ENCODE measurements around the gene MTMR10. TPM values are rescaled to one million over a fixed set of nuclear protein-coding genes. Genes with fewer than 3 reads are reported as not detected.

The MTMR10 gene
- total and polyA plus RNA-seq, 2 experiments from 2014 or later: 4.3 to 11.3 TPM

- Mint-ChIP-seq H3K9me3 (no peaks in the 10 kb centered on the region), H3K4me3 (no peak overlapping the region), H3K36me3 (ENCODE audit: low read depth) (peaks cover 56% of the 10 kb centered on the region), H3K4me1 (peaks cover 8% of the 10 kb centered on the region; the same call in 1 of the 3 replicates), H3K27ac (no peak overlapping the region), H3K27me3 (ENCODE audit: insufficient read depth, low read depth, poor library complexity) (peaks cover 4% of the 10 kb centered on the region)
- Histone ChIP-seq H3K4me2 (no peak overlapping the region), H3K4me3 (no peak overlapping the region), H3K4me1 (ENCODE audit: insufficient read depth) (peaks cover 15% of the 10 kb centered on the region; the same call in 1 of the 2 replicates), H3K9me2 (ENCODE audit: insufficient read depth) (no peaks in the 10 kb centered on the region), H2AFZ (no peak overlapping the region), H4K20me1 (replicated peaks; ENCODE audit: insufficient read depth) (no peaks in the 10 kb centered on the region; the same call in 1 of the 2 replicates), H3F3A (replicated peaks; ENCODE audit: low read depth) (no peaks in the 10 kb centered on the region), H3K27me3 (ENCODE audit: insufficient read depth) (no peaks in the 10 kb centered on the region), H3K36me3 (ENCODE audit: insufficient read depth) (peaks cover 18% of the 10 kb centered on the region), H3K79me2 (replicated peaks; ENCODE audit: insufficient read depth) (no peaks in the 10 kb centered on the region), H3K27ac (ENCODE audit: low read depth) (no peak overlapping the region)
- DNase-seq (ENCODE audit: low spot score): no peak
- no peak for ATAC-seq
- TF ChIP-seq STAT1 (IDR thresholded peaks at IDR 0.05; ENCODE audit: unreplicated experiment): no peak
- no peak for TF ChIP-seq POLR2AphosphoS5 (IDR thresholded peaks at IDR 0.05; ENCODE audit: low read depth)
- TF ChIP-seq CREB1 (CRISPR knock-in tag; IDR thresholded peaks at IDR 0.05; ENCODE audit: low read depth): no peak
- TF ChIP-seq ZNF462 (CRISPR knock-in tag; IDR thresholded peaks at IDR 0.05): no peak
- TF ChIP-seq ZNF114 (CRISPR knock-in tag; IDR thresholded peaks at IDR 0.05): no peak
- no peak for TF ChIP-seq ETS1 (IDR thresholded peaks at IDR 0.05)
- no peak for TF ChIP-seq ZNF331 (CRISPR knock-in tag; IDR thresholded peaks at IDR 0.05; ENCODE audit: low read depth)
- no peak for TF ChIP-seq REST (IDR thresholded peaks at IDR 0.05; ENCODE audit: unreplicated experiment)
- TF ChIP-seq EZH2phosphoT487 (IDR thresholded peaks at IDR 0.05; ENCODE audit: unreplicated experiment): no peak
- TF ChIP-seq EZH2 (IDR thresholded peaks at IDR 0.05; ENCODE audit: low read depth, unreplicated experiment): no peak
- no peak for TF ChIP-seq NANOG (IDR thresholded peaks at IDR 0.05; ENCODE audit: borderline replicate concordance)
- no peak for TF ChIP-seq CTCF (conservative IDR thresholded peaks at IDR 0.05; ENCODE audit: low read depth in 2 of 2)
- no peak for TF ChIP-seq JUNB (IDR thresholded peaks at IDR 0.05; ENCODE audit: unreplicated experiment)
These were observed 47.6 kb downstream of the MTMR10 start for GRCh38 chr15:30943654-30944335.
